PC-3 (cell line): ENCODE results near the gene IFT22. TPM values are rescaled to one million over a fixed set of nuclear protein-coding genes. Genes with fewer than 3 reads are reported as not detected.

ENCODE experiments used
- ATAC-seq: fragments of 200-7000 bp; cut with Tn5 transposase; 2 replicates; pipeline ENCODE4 v1.9.1; 2020; ENCODE audit warnings: mild to moderate bottlenecking, moderate library complexity
- BruUV-seq: library from RNA; stranded (reverse); fragments of 400-500 nt; replicated peaks from 2 replicates; lab custom pipeline; 2021; lab: Mats Ljungman, UMichigan
- CTCF ChIA-PET: fragments of 300-600 bp; sonication (Branson Sonifier 250); formaldehyde crosslinking; loops from one replicate; lab custom pipeline; 2022; ENCODE audit warnings: antibody characterized with exemption; lab: Charles Lee
- POLR2A ChIA-PET: fragments of 300-600 bp; sonication (Branson Sonifier 250); formaldehyde crosslinking; loops from one replicate; lab custom pipeline; 2022; ENCODE audit warnings: antibody characterized with exemption; ENCODE audit not compliant: unreplicated experiment; lab: Charles Lee
- DNase-seq: peaks from one replicate; pipeline ENCODE4 v3.0.0-alpha.2; 2015
- H2AFZ ChIP-seq: fragments of 300-600 bp; sonication (generic); 2 replicates; pipeline ENCODE4 v1.6.0; 2016; ENCODE audit warnings: antibody characterized with exemption, low read length
- H3F3A ChIP-seq: fragments of 300-600 bp; sonication (generic); one replicate; pipeline ENCODE4 v1.6.0; 2017; ENCODE audit warnings: antibody characterized with exemption, low read length, control low read depth, mild to moderate bottlenecking; ENCODE audit not compliant: unreplicated experiment
- H3K27ac ChIP-seq: fragments of 300-600 bp; sonication (generic); 2 replicates; pipeline ENCODE4 v1.5.1; 2016; ENCODE audit warnings: mild to moderate bottlenecking, low read length
- H3K27me3 ChIP-seq: fragments of 300-600 bp; sonication (generic); 2 replicates; pipeline ENCODE4 v1.6.1; 2016; ENCODE audit warnings: low read length, mixed read lengths
- H3K36me3 ChIP-seq: fragments of 300-600 bp; sonication (generic); 2 replicates; pipeline ENCODE4 v1.6.1; 2016; ENCODE audit warnings: low read depth, mixed run types, low read length, mixed read lengths
- H3K4me1 ChIP-seq: fragments of 300-600 bp; sonication (generic); 2 replicates; pipeline ENCODE4 v1.5.1; 2016; ENCODE audit warnings: low read length; ENCODE audit not compliant: insufficient read depth
- H3K4me2 ChIP-seq: fragments of 300-600 bp; sonication (generic); 2 replicates; pipeline ENCODE4 v1.6.0; 2016; ENCODE audit warnings: low read length
- H3K4me3 ChIP-seq: fragments of 300-600 bp; sonication (generic); 2 replicates; pipeline ENCODE4 v1.5.1; 2016; ENCODE audit warnings: mild to moderate bottlenecking, low read length, mixed read lengths
- H3K79me2 ChIP-seq: fragments of 300-600 bp; sonication (generic); 2 replicates; pipeline ENCODE4 v1.6.1; 2017; ENCODE audit warnings: low read length, mixed read lengths
- H3K9ac ChIP-seq: fragments of 300-600 bp; sonication (generic); 2 replicates; pipeline ENCODE4 v1.6.0; 2016; ENCODE audit warnings: mild to moderate bottlenecking, low read length
- H3K9me2 ChIP-seq: fragments of 300-600 bp; sonication (generic); replicated peaks from 2 replicates; pipeline ENCODE4 v1.6.1; 2016; ENCODE audit warnings: mixed run types, low read length, mixed read lengths
- H3K9me3 ChIP-seq: fragments of 300-600 bp; sonication (generic); 2 replicates; pipeline ENCODE4 v1.6.1; 2016; ENCODE audit warnings: low read length, mixed read lengths
- H4K20me1 ChIP-seq: fragments of 300-600 bp; sonication (generic); 2 replicates; pipeline ENCODE4 v1.6.1; 2016; ENCODE audit warnings: low read length, mixed read lengths
- CTCF ChIP-seq: fragments of 300-600 bp; sonication (generic); conservative IDR thresholded peaks from 2 replicates; pipeline ENCODE4 v1.5.1; 2017; ENCODE audit warnings: antibody characterized with exemption, low read depth, mild to moderate bottlenecking, low read length
- EZH2 ChIP-seq: fragments of 300-600 bp; sonication (generic); IDR thresholded peaks from one replicate; pipeline ENCODE4 v1.6.1; 2017; ENCODE audit warnings: antibody characterized with exemption, mild to moderate bottlenecking, low read length; ENCODE audit not compliant: unreplicated experiment
- EZH2phosphoT487 ChIP-seq: fragments of 300-600 bp; sonication (generic); IDR thresholded peaks from 2 replicates; pipeline ENCODE4 v1.6.1; 2018; ENCODE audit warnings: mild to moderate bottlenecking, antibody characterized with exemption, low read length, borderline replicate concordance
- intact Hi-C: fragments of 100-400 bp; cut with micrococcal nuclease; formaldehyde crosslinking; loops from 2 replicates; pipeline ENCODE4 v1.9.0; 2023
- total RNA-seq: library from RNA; depleted of rRNA; stranded (reverse); fragments of >200 nt; gene quantifications from 2 replicates; pipeline ENCODE4 v1.2.3, GENCODE V29; 2014

Gene IFT22
- total RNA-seq, 1 experiment from 2014 or later: 32.8 TPM

GRCh38 chr7:101315336-101315735 lies 6.3 kb downstream of the IFT22 start:
- intact Hi-C loops: no loop called here
- Histone ChIP-seq H4K20me1 (no peaks in the 10 kb centered on the region), H3F3A (no peaks in the 10 kb centered on the region), H3K9me2 (no peaks in the 10 kb centered on the region), H3K4me3 (no peak overlapping the region), H3K27me3 (no peaks in the 10 kb centered on the region), H3K4me1 (no peaks in the 10 kb centered on the region), H3K9ac (no peak overlapping the region), H2AFZ (no peak overlapping the region), H3K9me3 (no peaks in the 10 kb centered on the region), H3K27ac (no peak overlapping the region), H3K79me2 (peaks cover 5% of the 10 kb centered on the region; the same call in 1 of the 2 replicates), H3K4me2 (no peak overlapping the region), H3K36me3 (peaks cover 11% of the 10 kb centered on the region)
- peak; percentile 60 for DNase-seq
- ATAC-seq: no peak
- no TSS peak for BruUV-seq
- CTCF ChIA-PET: interaction anchor here (1.2 kb wide), 1 partner anchor 25 kb away, joined by 4 read pairs; no protein-coding TSS in a partner anchor
- POLR2A ChIA-PET: no interaction called here
- no peak for TF ChIP-seq EZH2phosphoT487
- peak; percentile 77 for TF ChIP-seq CTCF
- TF ChIP-seq EZH2: no peak

- H3K36me3 ChIP-seq: peaks cover 14% of the 10 kb centered on the region
- intact Hi-C loops: no loop called here
- peak; percentile 97 for ATAC-seq
- ChIA-PET CTCF (interaction anchor here (0.6 to 1.2 kb wide), 4 partner anchors 13 to 231 kb away, joined by 3 to 7 read pairs (median 4); partner anchors contain the start of gene IFT22), POLR2A (interaction anchor here (0.5 to 0.9 kb wide), 8 partner anchors 9 to 953 kb away, joined by 3 to 9 read pairs (median 4); partner anchors contain the start of genes FBXO24 and LRCH4)
- H3K9me3 ChIP-seq: no peaks in the 10 kb centered on the region
- H4K20me1 ChIP-seq: no peaks in the 10 kb centered on the region
- 0 out of 2 replicates have a peak, but pooled peaks cover 5% of the 10 kb centered on the region for H3K4me1 ChIP-seq
- BruUV-seq: no TSS peak
- H2AFZ ChIP-seq: peak overlapping the region; percentile 91
- H3K79me2 ChIP-seq: peaks cover 29% of the 10 kb centered on the region
- peak overlapping the region; percentile 90 for H3K9ac ChIP-seq
- H3K4me2 ChIP-seq: peak overlapping the region; percentile 97
- TF ChIP-seq CTCF (no peak), EZH2 (no peak), EZH2phosphoT487 (no peak)
- peak overlapping the region; percentile 91 for H3K4me3 ChIP-seq
- 0 out of 2 replicates have a peak overlapping the region, but pooled peaks have one; percentile 26 for H3K27ac ChIP-seq
- H3F3A ChIP-seq: no peaks in the 10 kb centered on the region
- no peaks in the 10 kb centered on the region for H3K9me2 ChIP-seq
- DNase-seq: peak; percentile 85
- no peaks in the 10 kb centered on the region for H3K27me3 ChIP-seq
Observed at GRCh38 chr7:101308245-101309085, 13.1 kb downstream of the IFT22 start.
